COR-L47 (cell line): ENCODE results near the gene NCAPG2.
"Not testable (repeated sequence)": the region's sequence is repeated elsewhere in the genome, so short reads cannot be mapped to it uniquely, and the experiment has no call there.

Experiments
- DNase-seq: peaks from one replicate; lab custom pipeline; 2025; lab: John Stamatoyannopoulos, UW

Gene NCAPG2

GRCh38 chr7:158705234-158705850 lies 738 bp upstream of the NCAPG2 start:
- peak; percentile 54 for DNase-seq

- not testable (repeated sequence) for DNase-seq
Observed at GRCh38 chr7:158703679-158704523, 703 bp downstream of the NCAPG2 start.

- no peak for DNase-seq
Observed at GRCh38 chr7:158702944-158703343, 1.7 kb downstream of the NCAPG2 start.

GRCh38 chr7:158702196-158702595 lies 2.4 kb downstream of the NCAPG2 start:
- no peak for DNase-seq

GRCh38 chr7:158700008-158700407 lies 4.6 kb downstream of the NCAPG2 start:
- no peak for DNase-seq

GRCh38 chr7:158699341-158699740 lies 5.3 kb downstream of the NCAPG2 start:
- DNase-seq: no peak

GRCh38 chr7:158698657-158699195 lies 5.9 kb downstream of the NCAPG2 start:
- DNase-seq: no peak

- DNase-seq: not testable (repeated sequence)
Observed at GRCh38 chr7:158697597-158697996, 7.0 kb downstream of the NCAPG2 start.

- peak; percentile 33 for DNase-seq
Observed at GRCh38 chr7:158695726-158696452, 8.7 kb downstream of the NCAPG2 start.

- no peak for DNase-seq
Observed at GRCh38 chr7:158695056-158695455, 9.5 kb downstream of the NCAPG2 start.

GRCh38 chr7:158694650-158695049 lies 10.0 kb downstream of the NCAPG2 start:
- DNase-seq: no peak

GRCh38 chr7:158689488-158689887 lies 15.1 kb downstream of the NCAPG2 start:
- no peak for DNase-seq

GRCh38 chr7:158687406-158687805 lies 17.2 kb downstream of the NCAPG2 start:
- DNase-seq: no peak

GRCh38 chr7:158685693-158686092 lies 18.9 kb downstream of the NCAPG2 start:
- no peak for DNase-seq

- no peak for DNase-seq
Observed at GRCh38 chr7:158684329-158684728, 20.3 kb downstream of the NCAPG2 start.

- DNase-seq: no peak
Observed at GRCh38 chr7:158683541-158683940, 21.1 kb downstream of the NCAPG2 start.

GRCh38 chr7:158682456-158682855 lies 22.1 kb downstream of the NCAPG2 start:
- DNase-seq: peak; percentile 15

GRCh38 chr7:158680754-158681153 lies 23.9 kb downstream of the NCAPG2 start:
- DNase-seq: no peak

GRCh38 chr7:158676906-158677305 lies 27.7 kb downstream of the NCAPG2 start:
- no peak for DNase-seq

- no peak for DNase-seq
Observed at GRCh38 chr7:158676171-158676840, 28.3 kb downstream of the NCAPG2 start.

- no peak for DNase-seq
Observed at GRCh38 chr7:158672975-158673374, 31.6 kb downstream of the NCAPG2 start.

- not testable (repeated sequence) for DNase-seq
Observed at GRCh38 chr7:158668086-158668485, 36.5 kb downstream of the NCAPG2 start.
